ENCODE measurements around the gene ROR2. TPM values are rescaled to one million over a fixed set of nuclear protein-coding genes. Genes with fewer than 3 reads are reported as not detected.

The ROR2 gene
- total and polyA plus RNA-seq, 2 donors = 28.2 to 33.7 TPM

- no peak for DNase-seq (ENCODE audit: extremely low spot score)
- H3K27ac ChIP-seq (ENCODE audit: low read depth) = no peak overlapping the region
These were observed 109.6 kb downstream of the ROR2 start for GRCh38 chr9:91840469-91840868.

GRCh38 chr9:91839926-91840465 lies 110.0 kb downstream of the ROR2 start:
- no peak overlapping the region for H3K4me3 ChIP-seq (ENCODE audit: low read depth, low read length)
- H3K36me3 ChIP-seq (ENCODE audit: insufficient read depth) = no peaks in the 10 kb centered on the region
- WGBS = 82% methylated on average over 14 of the region's 14 CpGs
- no peak overlapping the region for H3K27ac ChIP-seq (ENCODE audit: low read depth)
- H3K4me1 ChIP-seq (ENCODE audit: insufficient read depth) = peaks cover 3% of the 10 kb centered on the region
- no peak for DNase-seq (ENCODE audit: extremely low spot score)

More at GRCh38 chr9:91840469-91840868, 109.6 kb downstream of the ROR2 start:
- no peak overlapping the region for H3K4me3 ChIP-seq (ENCODE audit: low read depth, low read length)
- 93% methylated on average over 8 of the region's 8 CpGs for WGBS
- H3K4me1 ChIP-seq (ENCODE audit: insufficient read depth) = peaks cover 3% of the 10 kb centered on the region
- H3K36me3 ChIP-seq (ENCODE audit: insufficient read depth) = no peaks in the 10 kb centered on the region

- Histone ChIP-seq H3K4me1 (ENCODE audit: insufficient read depth) (peaks cover 5% of the 10 kb centered on the region), H3K4me3 (ENCODE audit: low read depth, low read length) (no peak overlapping the region), H3K36me3 (ENCODE audit: insufficient read depth) (no peaks in the 10 kb centered on the region), H3K27ac (ENCODE audit: low read depth) (no peak overlapping the region)
- DNase-seq (ENCODE audit: extremely low spot score) = peak; percentile 63
- WGBS = 19% methylated on average over 21 of the region's 21 CpGs
These were observed 111.9 kb downstream of the ROR2 start for GRCh38 chr9:91837981-91838731.

- 65% methylated on average over 7 of the region's 7 CpGs for WGBS
- Histone ChIP-seq H3K4me1 (ENCODE audit: insufficient read depth) (peaks cover 4% of the 10 kb centered on the region), H3K4me3 (ENCODE audit: low read depth, low read length) (no peak overlapping the region), H3K27ac (ENCODE audit: low read depth) (no peak overlapping the region), H3K36me3 (ENCODE audit: insufficient read depth) (no peaks in the 10 kb centered on the region)
- DNase-seq (ENCODE audit: extremely low spot score) = no peak
These were observed 113.5 kb downstream of the ROR2 start for GRCh38 chr9:91836515-91836914.

- no peaks in the 10 kb centered on the region for H3K36me3 ChIP-seq (ENCODE audit: insufficient read depth)
- H3K4me1 ChIP-seq (ENCODE audit: insufficient read depth) = peaks cover 4% of the 10 kb centered on the region
- WGBS = 94% methylated on average over 7 of the region's 7 CpGs
- DNase-seq (ENCODE audit: extremely low spot score) = no peak
- no peak overlapping the region for H3K4me3 ChIP-seq (ENCODE audit: low read depth, low read length)
- H3K27ac ChIP-seq (ENCODE audit: low read depth) = no peak overlapping the region
These were observed 114.4 kb downstream of the ROR2 start for GRCh38 chr9:91835632-91836031.

GRCh38 chr9:91835216-91835615 lies 114.8 kb downstream of the ROR2 start:
- peaks cover 4% of the 10 kb centered on the region for H3K4me1 ChIP-seq (ENCODE audit: insufficient read depth)
- H3K4me3 ChIP-seq (ENCODE audit: low read depth, low read length) = no peak overlapping the region
- no peak for DNase-seq (ENCODE audit: extremely low spot score)
- 52% methylated on average over 5 of the region's 5 CpGs for WGBS
- no peaks in the 10 kb centered on the region for H3K36me3 ChIP-seq (ENCODE audit: insufficient read depth)
- no peak overlapping the region for H3K27ac ChIP-seq (ENCODE audit: low read depth)

GRCh38 chr9:91834740-91835139 lies 115.3 kb downstream of the ROR2 start:
- WGBS = 40% methylated on average over 3 of the region's 3 CpGs
- no peak overlapping the region for H3K27ac ChIP-seq (ENCODE audit: low read depth)
- H3K4me1 ChIP-seq (ENCODE audit: insufficient read depth) = peaks cover 4% of the 10 kb centered on the region
- no peak overlapping the region for H3K4me3 ChIP-seq (ENCODE audit: low read depth, low read length)
- H3K36me3 ChIP-seq (ENCODE audit: insufficient read depth) = no peaks in the 10 kb centered on the region
- no peak for DNase-seq (ENCODE audit: extremely low spot score)

- Histone ChIP-seq H3K27ac (ENCODE audit: low read depth) (no peak overlapping the region), H3K4me3 (ENCODE audit: low read depth, low read length) (no peak overlapping the region), H3K36me3 (ENCODE audit: insufficient read depth) (no peaks in the 10 kb centered on the region), H3K4me1 (ENCODE audit: insufficient read depth) (peaks cover 4% of the 10 kb centered on the region)
- DNase-seq (ENCODE audit: extremely low spot score) = no peak
- 45% methylated on average over 7 of the region's 7 CpGs for WGBS
These were observed 116.2 kb downstream of the ROR2 start for GRCh38 chr9:91833878-91834255.

- H3K36me3 ChIP-seq (ENCODE audit: insufficient read depth) = no peaks in the 10 kb centered on the region
- WGBS = 89% methylated on average over 25 of the region's 25 CpGs
- H3K27ac ChIP-seq (ENCODE audit: low read depth) = no peak overlapping the region
- DNase-seq (ENCODE audit: extremely low spot score) = no peak
- H3K4me1 ChIP-seq (ENCODE audit: insufficient read depth) = peaks cover 4% of the 10 kb centered on the region
- no peak overlapping the region for H3K4me3 ChIP-seq (ENCODE audit: low read depth, low read length)
These were observed 116.7 kb downstream of the ROR2 start for GRCh38 chr9:91833096-91833877.

- no peak for DNase-seq (ENCODE audit: extremely low spot score)
- Histone ChIP-seq H3K4me1 (ENCODE audit: insufficient read depth) (peaks cover 3% of the 10 kb centered on the region), H3K4me3 (ENCODE audit: low read depth, low read length) (no peak overlapping the region), H3K27ac (ENCODE audit: low read depth) (no peak overlapping the region), H3K36me3 (ENCODE audit: insufficient read depth) (no peaks in the 10 kb centered on the region)
- 97% methylated on average over 7 of the region's 7 CpGs for WGBS
These were observed 117.7 kb downstream of the ROR2 start for GRCh38 chr9:91832322-91832721.

GRCh38 chr9:91825866-91826265 lies 124.2 kb downstream of the ROR2 start:
- H3K36me3 ChIP-seq (ENCODE audit: insufficient read depth) = no peaks in the 10 kb centered on the region
- 90% methylated on average over 8 of the region's 8 CpGs for WGBS
- no peak overlapping the region for H3K4me3 ChIP-seq (ENCODE audit: low read depth, low read length)
- H3K27ac ChIP-seq (ENCODE audit: low read depth) = peak overlapping the region; percentile 15
- no peak for DNase-seq (ENCODE audit: extremely low spot score)
- H3K4me1 ChIP-seq (ENCODE audit: insufficient read depth) = no peaks in the 10 kb centered on the region

GRCh38 chr9:91825422-91825821 lies 124.6 kb downstream of the ROR2 start:
- Histone ChIP-seq H3K36me3 (ENCODE audit: insufficient read depth) (no peaks in the 10 kb centered on the region), H3K4me3 (ENCODE audit: low read depth, low read length) (no peak overlapping the region), H3K4me1 (ENCODE audit: insufficient read depth) (no peaks in the 10 kb centered on the region), H3K27ac (ENCODE audit: low read depth) (peak overlapping the region; percentile 15)
- no peak for DNase-seq (ENCODE audit: extremely low spot score)
- 27% methylated on average over 4 of the region's 4 CpGs for WGBS

GRCh38 chr9:91824601-91825305 lies 125.3 kb downstream of the ROR2 start:
- no peak overlapping the region for H3K27ac ChIP-seq (ENCODE audit: low read depth)
- no peak for DNase-seq (ENCODE audit: extremely low spot score)
- WGBS = 42% methylated on average over 18 of the region's 18 CpGs
- H3K4me3 ChIP-seq (ENCODE audit: low read depth, low read length) = no peak overlapping the region
- H3K4me1 ChIP-seq (ENCODE audit: insufficient read depth) = no peaks in the 10 kb centered on the region
- no peaks in the 10 kb centered on the region for H3K36me3 ChIP-seq (ENCODE audit: insufficient read depth)

Data from urinary bladder (tissue), 4 donors.